ENCODE measurements around the gene TMEM87B. TPM values are rescaled to one million over a fixed set of nuclear protein-coding genes. Genes with fewer than 3 reads are reported as not detected.

Gene TMEM87B
- total and polyA plus RNA-seq, 7 donors: 1.7 to 6.0 (median 3.2) TPM

DNA sequence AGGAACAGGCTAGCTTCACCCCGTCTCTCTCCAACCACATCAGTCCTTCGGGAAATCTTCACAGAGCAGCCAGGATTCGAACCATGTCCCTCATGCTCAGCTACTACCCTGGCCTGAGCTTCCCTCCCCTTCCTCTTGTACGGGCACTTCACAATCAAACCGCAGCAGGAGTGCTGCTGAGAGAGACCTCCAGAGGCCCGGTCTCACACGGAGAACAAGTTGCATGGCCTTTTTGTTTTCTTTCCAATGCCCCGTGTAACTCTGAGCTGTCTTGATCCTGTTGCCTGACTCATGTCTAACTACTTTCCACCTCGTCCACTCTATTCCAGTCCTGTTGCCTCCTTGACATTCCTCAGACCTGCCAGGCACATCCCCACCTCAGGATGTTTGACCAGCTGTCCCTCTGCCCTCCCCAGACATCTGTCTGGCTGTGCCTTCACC, 108.5 kb downstream of the TMEM87B start:
- H3K4me1 ChIP-seq: no peaks in the 10 kb centered on the region
- intact Hi-C loops (cut with DNase I): no loop called here
- no peaks in the 10 kb centered on the region for H3K9me3 ChIP-seq
- H3K4me3 ChIP-seq: no peak overlapping the region
- WGBS, 3 donors: 72 to 76% (median 73%) methylated on average over 9 of the region's 9 CpGs
- DNase-seq (no peak), ATAC-seq (no peak)
- H3K27me3 ChIP-seq (ENCODE audit: insufficient read depth in 3 of 3, low read length in 2 of 3): peaks cover 0 to 2% (median 0%) of the 10 kb centered on the region in 3 donors
- no peak overlapping the region for H3K27ac ChIP-seq
- no peaks in the 10 kb centered on the region for H3K36me3 ChIP-seq (ENCODE audit: insufficient read depth in 1 of 2, low read depth in 1 of 2)
- TF ChIP-seq, protein P1, sequence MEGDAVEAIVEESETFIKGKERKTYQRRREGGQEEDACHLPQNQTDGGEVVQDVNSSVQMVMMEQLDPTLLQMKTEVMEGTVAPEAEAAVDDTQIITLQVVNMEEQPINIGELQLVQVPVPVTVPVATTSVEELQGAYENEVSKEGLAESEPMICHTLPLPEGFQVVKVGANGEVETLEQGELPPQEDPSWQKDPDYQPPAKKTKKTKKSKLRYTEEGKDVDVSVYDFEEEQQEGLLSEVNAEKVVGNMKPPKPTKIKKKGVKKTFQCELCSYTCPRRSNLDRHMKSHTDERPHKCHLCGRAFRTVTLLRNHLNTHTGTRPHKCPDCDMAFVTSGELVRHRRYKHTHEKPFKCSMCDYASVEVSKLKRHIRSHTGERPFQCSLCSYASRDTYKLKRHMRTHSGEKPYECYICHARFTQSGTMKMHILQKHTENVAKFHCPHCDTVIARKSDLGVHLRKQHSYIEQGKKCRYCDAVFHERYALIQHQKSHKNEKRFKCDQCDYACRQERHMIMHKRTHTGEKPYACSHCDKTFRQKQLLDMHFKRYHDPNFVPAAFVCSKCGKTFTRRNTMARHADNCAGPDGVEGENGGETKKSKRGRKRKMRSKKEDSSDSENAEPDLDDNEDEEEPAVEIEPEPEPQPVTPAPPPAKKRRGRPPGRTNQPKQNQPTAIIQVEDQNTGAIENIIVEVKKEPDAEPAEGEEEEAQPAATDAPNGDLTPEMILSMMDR (IDR thresholded peaks at IDR 0.05): no peak

DNA sequence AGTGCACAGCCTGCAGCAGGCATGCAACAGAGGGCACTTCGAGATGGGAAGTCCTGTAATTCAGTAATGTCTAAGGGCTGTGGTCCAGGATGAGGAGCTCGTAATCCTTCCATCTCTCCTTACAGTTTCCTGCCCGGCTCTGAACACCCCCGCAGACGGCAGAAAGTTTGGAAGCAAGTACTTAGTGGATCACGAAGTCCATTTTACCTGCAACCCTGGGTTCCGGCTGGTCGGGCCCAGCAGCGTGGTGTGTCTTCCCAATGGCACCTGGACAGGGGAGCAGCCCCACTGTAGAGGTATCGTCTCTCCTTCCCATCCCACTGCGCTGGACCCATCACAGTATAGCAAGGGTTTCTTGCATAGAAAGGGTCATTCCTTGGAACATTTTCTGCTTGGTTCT, 109.8 kb downstream of the TMEM87B start:
- Histone ChIP-seq H3K36me3 (ENCODE audit: insufficient read depth in 1 of 2, low read depth in 1 of 2) (no peaks in the 10 kb centered on the region), H3K4me3 (no peak overlapping the region), H3K27me3 (ENCODE audit: insufficient read depth in 3 of 3, low read length in 2 of 3) (peaks cover 0 to 2% (median 0%) of the 10 kb centered on the region in 3 donors), H3K4me1 (no peaks in the 10 kb centered on the region), H3K27ac (no peak overlapping the region), H3K9me3 (no peaks in the 10 kb centered on the region)
- 78 to 90% (median 88%) methylated on average over 11 of the region's 11 CpGs for WGBS, 3 donors
- DNase-seq (no peak), ATAC-seq (no peak)
- intact Hi-C loops (cut with DNase I): no loop called here
- TF ChIP-seq, protein P1 (IDR thresholded peaks at IDR 0.05): no peak

DNA sequence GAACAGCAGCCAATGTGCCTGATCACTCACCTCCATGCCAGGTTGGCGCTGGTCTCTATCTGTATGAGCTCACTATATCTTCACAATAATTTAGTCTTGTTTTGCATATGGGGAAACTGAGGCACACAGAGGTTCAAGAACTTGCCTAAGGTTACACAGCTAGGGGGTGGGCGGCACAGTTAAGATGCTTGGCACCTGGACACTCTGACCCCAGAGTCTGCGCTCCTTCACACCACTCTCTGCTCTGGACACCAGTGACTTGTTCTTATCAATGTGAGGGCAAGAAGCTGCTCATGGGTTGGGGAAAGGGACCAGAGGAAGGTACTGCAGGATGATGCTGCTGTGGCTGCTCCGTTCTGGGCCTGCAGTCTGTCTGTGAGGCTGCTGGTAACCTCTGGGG, 110.2 kb downstream of the TMEM87B start:
- ATAC-seq: no peak
- Histone ChIP-seq H3K27me3 (ENCODE audit: insufficient read depth in 3 of 3, low read length in 2 of 3) (peaks cover 0 to 2% (median 0%) of the 10 kb centered on the region in 3 donors), H3K36me3 (ENCODE audit: insufficient read depth in 1 of 2, low read depth in 1 of 2) (no peaks in the 10 kb centered on the region), H3K4me1 (no peaks in the 10 kb centered on the region), H3K27ac (no peak overlapping the region), H3K4me3 (no peak overlapping the region), H3K9me3 (no peaks in the 10 kb centered on the region)
- intact Hi-C loops (cut with DNase I): no loop called here
- 85 to 94% (median 87%) methylated on average over 4 of the region's 4 CpGs for WGBS, 3 donors
- TF ChIP-seq, protein P1 (IDR thresholded peaks at IDR 0.05): no peak
- no peak for DNase-seq

DNA sequence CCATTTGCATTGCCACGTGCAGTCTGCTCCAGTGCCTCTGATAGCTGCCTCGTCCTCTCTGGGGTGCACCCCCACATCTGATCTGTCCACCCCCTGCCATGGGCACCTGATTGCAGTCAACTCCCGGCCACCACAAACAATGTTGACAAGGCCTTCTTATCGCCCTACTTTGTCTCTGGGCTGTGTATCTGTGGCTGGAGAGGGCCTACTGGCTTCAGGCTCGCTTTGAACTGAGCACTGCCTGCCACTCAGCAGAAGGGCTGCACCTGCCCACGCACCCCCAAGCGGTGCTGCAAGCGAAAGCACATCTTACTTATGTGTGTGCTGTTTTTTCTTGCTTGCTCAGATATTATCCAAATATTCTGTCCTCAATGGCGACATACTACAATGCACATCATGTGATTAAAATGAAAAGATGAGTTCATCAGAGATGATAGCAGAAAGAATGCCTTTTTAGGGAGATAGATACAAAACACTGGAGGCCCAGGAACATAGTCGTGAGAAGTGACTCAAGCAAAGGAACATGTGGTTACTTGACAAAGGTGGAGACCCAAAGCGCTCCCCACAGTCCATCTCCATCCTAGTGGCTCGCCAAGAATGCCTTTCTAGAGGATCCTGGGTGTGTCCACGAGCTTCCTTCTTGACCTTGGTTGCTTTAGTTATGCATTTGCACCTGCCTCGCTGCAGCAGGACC, 111.9 kb downstream of the TMEM87B start:
- 84 to 89% (median 85%) methylated on average over 14 of the region's 14 CpGs for whole genome bisulfite sequencing, 3 donors
- Histone ChIP-seq H3K9me3 (no peaks in the 10 kb centered on the region), H3K27ac (no peak overlapping the region), H3K27me3 (ENCODE audit: insufficient read depth in 3 of 3, low read length in 2 of 3) (peaks cover 0 to 2% (median 0%) of the 10 kb centered on the region in 3 donors), H3K4me3 (no peak overlapping the region), H3K4me1 (no peaks in the 10 kb centered on the region), H3K36me3 (ENCODE audit: insufficient read depth in 1 of 2, low read depth in 1 of 2) (no peaks in the 10 kb centered on the region)
- intact Hi-C loops (cut with DNase I): no loop called here
- ATAC-seq (no peak), DNase-seq (no peak)
- TF ChIP-seq, protein P1 (IDR thresholded peaks at IDR 0.05): no peak
